Karpas-422 (cell line): Measurements from ENCODE around the gene OBSCN. TPM values are rescaled to one million over a fixed set of nuclear protein-coding genes. Genes with fewer than 3 reads are reported as not detected.

Experiments used
- DNase-seq: peaks from one replicate; pipeline ENCODE4 v3.0.0-alpha.2; 2015
- H2AFZ ChIP-seq: fragments of 200-600 bp; sonication (generic); 2 replicates; pipeline ENCODE4 v1.6.1; 2014; ENCODE audit warnings: antibody characterized with exemption, low read length, mixed read lengths
- H3K27ac ChIP-seq: fragments of 200-600 bp; sonication (generic); 2 replicates; pipeline ENCODE4 v1.5.1; 2014; ENCODE audit warnings: mild to moderate bottlenecking, low read length, moderate library complexity
- H3K27me3 ChIP-seq: fragments of 200-600 bp; sonication (generic); 2 replicates; pipeline ENCODE4 v1.6.1; 2014; ENCODE audit warnings: low read length, mixed read lengths
- H3K36me3 ChIP-seq: fragments of 200-600 bp; sonication (generic); 2 replicates; pipeline ENCODE4 v1.6.1; 2014; ENCODE audit warnings: low read length, mixed read lengths; ENCODE audit not compliant: insufficient read depth
- H3K4me1 ChIP-seq: fragments of 200-600 bp; sonication (generic); 2 replicates; pipeline ENCODE4 v1.6.1; 2014; ENCODE audit warnings: mild to moderate bottlenecking, low read length, mixed read lengths
- H3K4me2 ChIP-seq: fragments of 200-600 bp; sonication (generic); 2 replicates; pipeline ENCODE4 v1.6.1; 2014; ENCODE audit warnings: low read length, low read depth, mild to moderate bottlenecking; ENCODE audit not compliant: poor library complexity, severe bottlenecking
- H3K4me3 ChIP-seq: fragments of 200-600 bp; sonication (generic); 2 replicates; pipeline ENCODE4 v1.5.1; 2014; ENCODE audit warnings: mild to moderate bottlenecking, antibody characterized with exemption, low read length, mixed read lengths
- H3K79me2 ChIP-seq: fragments of 200-600 bp; sonication (generic); 2 replicates; pipeline ENCODE4 v1.6.1; 2014; ENCODE audit warnings: mild to moderate bottlenecking, low read length, mixed read lengths
- H3K9ac ChIP-seq: fragments of 200-600 bp; sonication (generic); 2 replicates; pipeline ENCODE4 v1.6.0; 2014; ENCODE audit warnings: low read length
- H3K9me2 ChIP-seq: fragments of 200-600 bp; sonication (generic), shearing (Covaris generic); replicated peaks from 2 replicates; pipeline ENCODE4 v1.6.0; 2014; ENCODE audit warnings: mild to moderate bottlenecking, low read length, moderate library complexity; ENCODE audit not compliant: insufficient read depth
- H3K9me3 ChIP-seq: fragments of 300-700, 200-600 bp; sonication (generic); 2 replicates; pipeline ENCODE4 v1.6.1; 2014; ENCODE audit warnings: low read length, mixed read lengths
- H4K20me1 ChIP-seq: fragments of 200-600 bp; sonication (generic); 2 replicates; pipeline ENCODE4 v1.6.1; 2014; ENCODE audit warnings: mild to moderate bottlenecking, antibody characterized with exemption, low read length, low read depth; ENCODE audit not compliant: insufficient read depth
- total RNA-seq: library from RNA; depleted of rRNA; stranded (reverse); fragments of >200 nt; shearing (Covaris generic); gene quantifications from 2 replicates; pipeline ENCODE4 v1.2.3, GENCODE V29; 2014; ENCODE audit warnings: low replicate concordance

The OBSCN gene
- total RNA-seq, 1 experiment from 2014 or later = 17.5 TPM

DNA sequence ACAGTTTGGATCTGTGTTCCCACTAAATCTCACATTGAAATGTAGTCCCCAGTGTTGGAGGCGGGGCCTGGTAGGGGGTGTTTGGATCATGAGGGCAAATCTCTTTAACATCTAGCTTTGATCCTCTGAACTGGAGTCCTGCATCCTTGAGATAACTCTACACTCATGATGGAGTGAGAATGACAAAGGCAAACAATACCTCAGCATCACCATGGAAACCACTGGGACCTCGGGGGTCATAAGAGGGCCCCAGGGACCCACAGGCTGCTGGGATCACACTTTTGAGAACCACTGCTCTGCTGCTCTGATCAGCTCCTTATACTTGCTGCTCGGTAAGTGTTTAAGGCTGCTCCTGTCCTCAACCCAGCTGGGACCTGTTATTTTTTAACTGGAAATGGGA, 13.4 kb upstream of the OBSCN start:
- H3K4me1 ChIP-seq = peaks cover 6% of the 10 kb centered on the region
- no peak overlapping the region for H2AFZ ChIP-seq
- no peak overlapping the region for H3K27ac ChIP-seq
- no peak for DNase-seq
- H3K79me2 ChIP-seq = no peaks in the 10 kb centered on the region
- H3K9me3 ChIP-seq = peaks cover 9% of the 10 kb centered on the region
- H3K27me3 ChIP-seq = no peaks in the 10 kb centered on the region
- H3K36me3 ChIP-seq = no peaks in the 10 kb centered on the region
- H4K20me1 ChIP-seq = no peaks in the 10 kb centered on the region
- H3K4me2 ChIP-seq = no peak overlapping the region
- no peak overlapping the region for H3K9ac ChIP-seq
- H3K9me2 ChIP-seq = no peaks in the 10 kb centered on the region
- no peak overlapping the region for H3K4me3 ChIP-seq

DNA sequence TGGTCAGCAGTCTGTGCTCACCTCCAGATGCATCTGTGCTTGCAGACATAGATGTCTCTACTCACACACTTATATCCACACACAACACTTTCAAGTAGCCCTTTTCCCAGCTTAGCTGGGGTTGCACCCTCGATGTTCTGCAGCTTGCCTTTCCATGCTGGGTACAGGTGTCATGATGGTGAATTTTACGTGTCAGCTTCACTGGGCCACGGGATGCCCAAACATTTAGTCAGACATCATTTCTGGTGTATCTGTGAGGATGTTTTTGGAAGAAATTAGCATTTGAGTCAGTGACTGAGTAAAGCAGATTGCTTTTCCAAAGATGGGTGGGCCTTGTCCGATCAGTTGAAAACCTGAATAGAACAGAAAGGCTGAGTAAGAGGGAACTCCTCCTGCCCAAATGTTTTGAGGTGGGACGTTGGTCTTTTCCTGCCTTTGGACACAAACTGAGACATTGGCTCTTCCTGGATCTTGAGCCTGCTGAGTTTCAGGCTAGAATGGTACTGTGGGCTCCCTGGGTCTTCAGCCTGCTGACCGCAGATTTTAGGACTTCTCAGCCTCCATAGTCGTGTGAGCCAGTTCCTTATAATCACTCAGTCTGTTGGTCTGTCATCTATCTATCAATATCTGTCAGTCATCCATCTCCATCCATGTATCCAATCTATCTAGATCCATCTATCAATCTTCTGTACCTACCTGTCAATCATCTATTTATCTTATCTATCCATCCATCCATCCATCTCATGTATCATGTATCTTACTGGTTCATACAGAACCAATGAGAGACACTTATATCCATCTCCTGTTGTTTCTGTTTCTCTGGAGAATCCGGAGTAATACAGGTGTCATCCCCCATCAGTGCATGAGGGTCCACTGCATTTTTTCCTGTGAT, 12.7 kb upstream of the OBSCN start:
- Histone ChIP-seq H4K20me1 (no peaks in the 10 kb centered on the region), H2AFZ (no peak overlapping the region), H3K9me3 (peaks cover 13% of the 10 kb centered on the region), H3K27me3 (0 out of 2 replicates have a peak, but pooled peaks cover 4% of the 10 kb centered on the region), H3K27ac (no peak overlapping the region), H3K9ac (no peak overlapping the region), H3K4me1 (peaks cover 6% of the 10 kb centered on the region), H3K9me2 (no peaks in the 10 kb centered on the region), H3K36me3 (no peaks in the 10 kb centered on the region), H3K4me2 (no peak overlapping the region), H3K4me3 (no peak overlapping the region), H3K79me2 (no peaks in the 10 kb centered on the region)
- no peak for DNase-seq

DNA sequence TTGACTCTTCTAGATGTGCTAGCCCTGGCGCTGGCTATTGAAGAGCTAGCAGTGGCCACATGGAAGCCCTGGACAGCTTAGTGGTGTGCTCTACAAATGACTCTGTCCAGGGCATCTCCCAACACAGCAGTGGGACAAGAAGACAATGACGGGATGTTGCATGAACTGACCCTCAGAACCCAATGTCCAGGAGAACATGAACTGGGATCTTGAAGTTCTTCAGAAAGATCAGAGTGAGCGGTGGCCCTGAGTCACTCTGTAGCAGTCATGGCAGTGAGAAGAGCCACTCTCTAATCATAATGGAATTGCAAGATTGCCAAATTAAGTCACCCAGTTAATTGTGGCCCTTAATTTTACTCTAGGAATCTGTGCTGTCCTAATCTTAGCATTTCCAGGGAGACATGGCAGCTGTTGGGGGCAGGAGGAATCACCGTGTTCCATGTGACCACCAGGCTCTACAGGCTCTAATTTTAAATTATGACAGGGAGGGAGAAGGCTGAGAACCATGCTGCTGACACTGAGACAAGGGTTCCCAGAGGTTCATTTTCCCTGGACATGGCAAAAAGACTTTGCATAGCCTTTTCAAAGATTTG, 10.2 kb upstream of the OBSCN start:
- H4K20me1 ChIP-seq = no peaks in the 10 kb centered on the region
- DNase-seq = no peak
- no peaks in the 10 kb centered on the region for H3K4me1 ChIP-seq
- H3K27ac ChIP-seq = no peak overlapping the region
- no peaks in the 10 kb centered on the region for H3K79me2 ChIP-seq
- no peak overlapping the region for H2AFZ ChIP-seq
- no peak overlapping the region for H3K4me3 ChIP-seq
- H3K9ac ChIP-seq = no peak overlapping the region
- H3K4me2 ChIP-seq = no peak overlapping the region
- H3K9me3 ChIP-seq = peaks cover 13% of the 10 kb centered on the region
- H3K9me2 ChIP-seq = no peaks in the 10 kb centered on the region
- H3K27me3 ChIP-seq = 0 out of 2 replicates have a peak, but pooled peaks cover 4% of the 10 kb centered on the region
- H3K36me3 ChIP-seq = no peaks in the 10 kb centered on the region

DNA sequence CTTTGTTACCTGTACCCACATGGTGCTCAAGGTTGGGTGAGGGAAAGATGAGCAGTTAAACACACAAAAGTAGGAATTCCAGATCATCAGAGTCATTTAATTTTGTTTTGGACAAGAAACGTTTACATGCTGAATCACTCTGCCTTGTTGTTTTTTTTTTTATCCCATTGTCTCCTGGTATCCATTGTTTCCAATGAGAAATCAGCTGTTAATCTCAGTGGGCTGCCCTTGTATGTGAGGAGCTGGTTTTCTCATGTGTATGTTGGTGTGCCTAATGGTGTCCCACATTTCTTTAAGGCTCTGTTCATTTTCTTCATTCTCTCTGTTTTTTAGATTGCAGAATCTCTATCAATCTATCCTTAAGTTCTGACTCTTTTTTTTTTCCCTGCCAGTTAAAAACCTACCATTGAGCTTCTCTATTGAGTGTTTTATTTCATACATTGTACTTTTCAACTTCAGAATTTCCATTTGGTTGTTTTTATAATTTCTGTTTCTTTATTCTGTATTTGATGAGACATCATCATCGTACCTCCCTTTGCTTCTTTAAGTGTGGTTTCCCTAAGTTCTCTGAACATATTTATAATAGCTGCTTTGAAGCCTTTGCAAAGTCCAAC, 8.8 kb upstream of the OBSCN start:
- Histone ChIP-seq H3K36me3 (no peaks in the 10 kb centered on the region), H4K20me1 (no peaks in the 10 kb centered on the region), H3K4me1 (no peaks in the 10 kb centered on the region), H3K79me2 (no peaks in the 10 kb centered on the region), H3K4me3 (no peak overlapping the region), H2AFZ (no peak overlapping the region), H3K27me3 (0 out of 2 replicates have a peak, but pooled peaks cover 4% of the 10 kb centered on the region), H3K27ac (no peak overlapping the region), H3K9me2 (no peaks in the 10 kb centered on the region), H3K9ac (no peak overlapping the region), H3K4me2 (no peak overlapping the region), H3K9me3 (peaks cover 13% of the 10 kb centered on the region)
- DNase-seq = no peak

DNA sequence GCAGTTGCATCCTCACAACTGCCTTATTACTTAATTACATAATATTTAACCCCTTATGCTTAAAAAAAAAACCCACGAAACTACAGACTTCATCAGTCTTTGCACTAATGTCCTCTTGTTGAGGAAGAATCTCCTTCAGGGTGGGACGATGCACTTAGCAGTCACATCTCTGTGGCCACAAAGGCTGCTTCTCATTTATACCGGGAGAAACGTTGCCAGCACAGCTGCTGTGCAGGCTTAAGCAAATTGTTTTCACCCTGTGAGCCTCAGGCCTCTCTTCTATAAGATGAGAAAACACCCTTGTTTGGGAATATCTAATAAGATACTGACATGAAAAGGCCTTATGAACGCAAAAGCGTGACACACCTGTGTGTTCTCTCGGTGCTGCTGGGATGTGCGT, 2.9 kb upstream of the OBSCN start:
- Histone ChIP-seq H3K27ac (no peak overlapping the region), H3K9me3 (no peaks in the 10 kb centered on the region), H4K20me1 (no peaks in the 10 kb centered on the region), H2AFZ (no peak overlapping the region), H3K4me2 (no peak overlapping the region), H3K36me3 (no peaks in the 10 kb centered on the region), H3K27me3 (0 out of 2 replicates have a peak, but pooled peaks cover under 1% of the 10 kb centered on the region), H3K4me3 (no peak overlapping the region), H3K79me2 (no peaks in the 10 kb centered on the region), H3K4me1 (no peaks in the 10 kb centered on the region), H3K9ac (no peak overlapping the region), H3K9me2 (no peaks in the 10 kb centered on the region)
- DNase-seq = no peak

DNA sequence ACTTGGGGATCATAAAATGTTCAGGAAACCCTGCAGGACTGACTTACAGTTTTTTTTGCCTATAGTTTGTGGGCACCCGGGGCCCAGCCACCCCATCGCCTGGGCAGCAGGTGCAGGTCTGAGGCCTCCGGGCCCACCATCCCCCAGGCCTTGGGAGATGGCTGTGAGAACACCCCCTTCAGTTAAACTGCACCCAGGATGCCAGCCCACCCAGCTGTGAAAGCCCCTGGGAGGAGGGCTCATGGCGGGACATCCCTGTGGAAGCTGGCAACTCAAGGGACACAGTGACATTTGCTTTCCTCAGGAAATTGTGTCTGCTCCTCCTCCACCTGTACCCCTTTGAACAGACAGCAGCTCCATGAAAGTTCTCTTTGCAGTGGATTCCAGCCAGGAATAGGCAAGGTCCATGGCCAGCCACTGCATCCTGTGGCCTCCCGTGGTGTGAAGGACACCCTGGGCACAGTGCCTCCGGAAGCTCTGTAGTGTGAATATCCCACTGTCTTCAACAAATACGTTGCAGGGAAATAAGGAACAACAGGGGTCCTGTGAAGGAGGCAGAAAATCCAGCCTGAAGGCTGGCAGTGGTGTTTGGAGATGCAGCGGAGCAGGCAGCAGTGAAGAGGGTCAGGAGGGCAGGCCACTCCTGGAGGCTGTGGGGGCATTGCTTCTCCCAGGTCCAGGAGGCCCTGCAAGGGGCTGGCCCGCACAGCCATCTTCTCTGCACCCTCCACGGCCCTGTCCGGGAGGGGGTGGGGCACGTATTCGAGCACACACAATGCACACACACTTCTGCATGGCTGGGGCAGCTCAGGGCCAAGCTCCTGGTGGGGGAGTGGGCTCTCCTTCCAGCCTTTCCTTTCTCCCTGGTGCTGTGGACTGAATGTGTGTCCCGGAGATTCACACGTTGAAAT, 2.1 kb upstream of the OBSCN start:
- H3K4me2 ChIP-seq = no peak overlapping the region
- H3K4me3 ChIP-seq = no peak overlapping the region
- H3K27ac ChIP-seq = no peak overlapping the region
- DNase-seq = no peak
- no peaks in the 10 kb centered on the region for H3K36me3 ChIP-seq
- no peaks in the 10 kb centered on the region for H3K79me2 ChIP-seq
- H3K27me3 ChIP-seq = no peaks in the 10 kb centered on the region
- no peak overlapping the region for H3K9ac ChIP-seq
- no peak overlapping the region for H2AFZ ChIP-seq
- H4K20me1 ChIP-seq = no peaks in the 10 kb centered on the region
- H3K4me1 ChIP-seq = no peaks in the 10 kb centered on the region
- no peaks in the 10 kb centered on the region for H3K9me3 ChIP-seq
- no peaks in the 10 kb centered on the region for H3K9me2 ChIP-seq

DNA sequence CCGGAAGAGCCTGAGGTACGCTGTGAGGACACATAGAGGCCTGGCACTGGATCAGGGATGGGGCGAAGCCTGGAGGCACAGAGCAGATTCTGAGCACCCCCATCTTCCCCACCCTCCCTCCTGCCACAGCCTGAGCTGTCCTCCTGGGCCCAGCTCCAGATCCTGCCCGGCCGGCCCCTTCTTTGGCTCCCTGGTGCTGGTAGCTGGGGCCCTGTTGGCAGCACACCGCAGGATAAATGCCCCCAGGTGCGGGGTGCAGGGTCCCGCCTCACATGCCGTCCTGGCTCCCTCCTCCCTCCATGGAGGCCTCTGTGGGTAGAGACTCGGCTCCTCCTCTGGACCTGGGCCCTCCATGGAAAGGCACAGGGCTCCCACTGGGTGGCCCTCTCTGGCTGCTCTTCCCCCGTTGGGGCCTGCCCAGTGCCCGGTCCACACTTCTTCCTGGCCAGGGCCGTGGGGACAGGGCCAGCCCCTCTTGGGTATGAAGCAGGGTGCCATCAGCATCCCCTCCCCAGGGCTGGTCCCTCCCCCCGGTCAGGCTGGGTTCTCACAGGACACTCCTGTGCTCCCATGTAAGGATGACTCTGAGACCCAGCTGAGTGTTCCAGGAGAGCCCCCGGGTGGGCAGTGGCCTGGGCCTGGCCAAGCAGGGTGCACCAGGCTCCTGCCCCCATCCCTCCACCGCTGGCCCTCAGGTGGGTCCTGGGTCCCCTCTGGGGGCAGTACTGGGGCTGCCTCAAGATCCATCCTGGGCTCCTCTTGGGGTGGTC, 1.1 kb upstream of the OBSCN start:
- no peak overlapping the region for H3K9ac ChIP-seq
- no peak overlapping the region for H3K27ac ChIP-seq
- no peaks in the 10 kb centered on the region for H3K9me2 ChIP-seq
- no peaks in the 10 kb centered on the region for H3K4me1 ChIP-seq
- no peaks in the 10 kb centered on the region for H3K27me3 ChIP-seq
- no peaks in the 10 kb centered on the region for H3K36me3 ChIP-seq
- H2AFZ ChIP-seq = no peak overlapping the region
- no peak for DNase-seq
- no peak overlapping the region for H3K4me2 ChIP-seq
- H4K20me1 ChIP-seq = no peaks in the 10 kb centered on the region
- no peaks in the 10 kb centered on the region for H3K9me3 ChIP-seq
- no peaks in the 10 kb centered on the region for H3K79me2 ChIP-seq
- no peak overlapping the region for H3K4me3 ChIP-seq
